ENCODE data around the gene KSR1.

DNA sequence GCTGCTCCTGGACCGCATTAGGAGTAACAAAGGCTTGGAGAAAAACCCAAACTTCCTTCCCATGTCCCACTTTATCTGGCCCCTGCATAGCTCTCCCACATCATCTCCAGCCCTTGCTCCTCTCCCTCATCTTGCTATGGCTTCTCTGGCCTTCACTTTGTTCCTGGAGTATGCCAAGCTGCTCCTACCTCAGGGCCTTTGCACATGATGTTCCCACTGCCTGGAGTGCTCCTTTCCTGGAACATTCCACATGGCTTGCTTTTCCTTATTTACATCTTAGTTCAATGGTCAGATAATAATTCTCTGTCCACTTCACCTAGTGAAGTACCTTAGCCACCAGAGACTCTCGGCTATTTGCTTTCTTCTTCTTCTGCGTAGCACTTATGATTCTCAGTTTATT is 4.3 kb upstream of the KSR1 start:
- TF ChIP-seq, protein P1, sequence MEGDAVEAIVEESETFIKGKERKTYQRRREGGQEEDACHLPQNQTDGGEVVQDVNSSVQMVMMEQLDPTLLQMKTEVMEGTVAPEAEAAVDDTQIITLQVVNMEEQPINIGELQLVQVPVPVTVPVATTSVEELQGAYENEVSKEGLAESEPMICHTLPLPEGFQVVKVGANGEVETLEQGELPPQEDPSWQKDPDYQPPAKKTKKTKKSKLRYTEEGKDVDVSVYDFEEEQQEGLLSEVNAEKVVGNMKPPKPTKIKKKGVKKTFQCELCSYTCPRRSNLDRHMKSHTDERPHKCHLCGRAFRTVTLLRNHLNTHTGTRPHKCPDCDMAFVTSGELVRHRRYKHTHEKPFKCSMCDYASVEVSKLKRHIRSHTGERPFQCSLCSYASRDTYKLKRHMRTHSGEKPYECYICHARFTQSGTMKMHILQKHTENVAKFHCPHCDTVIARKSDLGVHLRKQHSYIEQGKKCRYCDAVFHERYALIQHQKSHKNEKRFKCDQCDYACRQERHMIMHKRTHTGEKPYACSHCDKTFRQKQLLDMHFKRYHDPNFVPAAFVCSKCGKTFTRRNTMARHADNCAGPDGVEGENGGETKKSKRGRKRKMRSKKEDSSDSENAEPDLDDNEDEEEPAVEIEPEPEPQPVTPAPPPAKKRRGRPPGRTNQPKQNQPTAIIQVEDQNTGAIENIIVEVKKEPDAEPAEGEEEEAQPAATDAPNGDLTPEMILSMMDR (IDR thresholded peaks at IDR 0.05), result no peak
- TF ChIP-seq POLR2A (IDR thresholded peaks at IDR 0.05), result no peak
